Measurements from ENCODE around the gene LILRB2. TPM values are rescaled to one million over a fixed set of nuclear protein-coding genes. Genes with fewer than 3 reads are reported as not detected.
"Not testable (repeated sequence)": the region's sequence is repeated elsewhere in the genome, so short reads cannot be mapped to it uniquely, and the experiment has no call there.

LILRB2 gene
- total RNA-seq, 1 donor from 2014 or later = not detected

GRCh38 chr19:54252845-54253244 is 28.1 kb downstream of the LILRB2 start:
- TF ChIP-seq CTCF (conservative IDR thresholded peaks at IDR 0.05; ENCODE audit: low read depth, low read length) = no peak
- DNase-seq (ENCODE audit: low read depth) = no peak
- no peak overlapping the region for H3K4me3 ChIP-seq (ENCODE audit: low read depth, low read length)

DNA sequence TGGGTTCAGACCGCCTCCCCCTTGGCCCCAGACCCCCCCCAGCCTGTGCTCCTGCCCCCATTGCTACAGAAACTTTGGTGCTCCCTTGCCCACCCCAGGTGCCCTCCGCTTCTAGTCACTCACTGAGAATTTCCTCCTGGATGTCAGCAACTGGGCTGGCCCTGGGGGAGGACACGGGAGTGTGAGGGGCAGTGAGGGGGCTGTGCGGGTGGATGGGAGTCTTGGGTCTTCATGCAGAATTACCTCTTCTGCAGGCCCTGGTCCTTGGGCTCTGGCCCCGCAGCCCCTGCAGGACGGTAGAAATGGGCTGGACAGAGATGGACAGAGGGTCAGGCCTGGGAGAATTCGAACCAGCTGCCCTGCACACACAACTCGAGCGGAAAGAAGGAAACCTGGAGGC is 28.7 kb downstream of the LILRB2 start:
- no peak for DNase-seq (ENCODE audit: low read depth)
- no peak overlapping the region for H3K4me3 ChIP-seq (ENCODE audit: low read depth, low read length)
- TF ChIP-seq CTCF (conservative IDR thresholded peaks at IDR 0.05; ENCODE audit: low read depth, low read length) = no peak

DNA sequence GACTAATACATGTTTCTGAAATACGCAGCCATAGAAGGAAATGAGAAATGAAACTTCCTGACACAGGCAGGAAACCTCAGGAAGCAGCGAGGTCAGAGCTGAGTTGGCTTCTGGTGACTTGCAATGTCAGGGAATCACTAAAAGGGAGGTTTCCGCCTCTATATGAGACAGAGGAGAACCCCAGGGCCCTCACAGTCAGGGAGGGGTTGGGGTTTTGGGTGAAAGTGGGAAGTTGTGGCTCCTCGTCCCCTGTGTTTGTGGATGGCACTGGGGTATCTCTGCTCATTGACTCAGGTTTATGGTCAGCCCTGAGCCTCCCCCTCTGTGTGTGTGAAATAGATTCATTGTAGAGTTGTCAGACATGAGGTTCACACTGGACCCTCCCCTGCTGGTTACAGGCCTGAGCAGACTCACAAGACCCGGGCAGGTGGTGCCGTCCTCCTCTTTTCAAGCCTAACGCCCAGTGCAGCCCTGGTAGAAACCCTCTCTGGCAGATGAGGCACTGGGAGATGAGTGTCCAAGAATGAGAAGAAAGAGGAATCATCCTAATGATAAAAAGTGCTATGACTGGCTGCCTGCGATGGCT is 32.8 kb downstream of the LILRB2 start:
- no peak for DNase-seq (ENCODE audit: low read depth)
- no peak for TF ChIP-seq CTCF (conservative IDR thresholded peaks at IDR 0.05; ENCODE audit: low read depth, low read length)
- H3K4me3 ChIP-seq (ENCODE audit: low read depth, low read length) = no peak overlapping the region

DNA sequence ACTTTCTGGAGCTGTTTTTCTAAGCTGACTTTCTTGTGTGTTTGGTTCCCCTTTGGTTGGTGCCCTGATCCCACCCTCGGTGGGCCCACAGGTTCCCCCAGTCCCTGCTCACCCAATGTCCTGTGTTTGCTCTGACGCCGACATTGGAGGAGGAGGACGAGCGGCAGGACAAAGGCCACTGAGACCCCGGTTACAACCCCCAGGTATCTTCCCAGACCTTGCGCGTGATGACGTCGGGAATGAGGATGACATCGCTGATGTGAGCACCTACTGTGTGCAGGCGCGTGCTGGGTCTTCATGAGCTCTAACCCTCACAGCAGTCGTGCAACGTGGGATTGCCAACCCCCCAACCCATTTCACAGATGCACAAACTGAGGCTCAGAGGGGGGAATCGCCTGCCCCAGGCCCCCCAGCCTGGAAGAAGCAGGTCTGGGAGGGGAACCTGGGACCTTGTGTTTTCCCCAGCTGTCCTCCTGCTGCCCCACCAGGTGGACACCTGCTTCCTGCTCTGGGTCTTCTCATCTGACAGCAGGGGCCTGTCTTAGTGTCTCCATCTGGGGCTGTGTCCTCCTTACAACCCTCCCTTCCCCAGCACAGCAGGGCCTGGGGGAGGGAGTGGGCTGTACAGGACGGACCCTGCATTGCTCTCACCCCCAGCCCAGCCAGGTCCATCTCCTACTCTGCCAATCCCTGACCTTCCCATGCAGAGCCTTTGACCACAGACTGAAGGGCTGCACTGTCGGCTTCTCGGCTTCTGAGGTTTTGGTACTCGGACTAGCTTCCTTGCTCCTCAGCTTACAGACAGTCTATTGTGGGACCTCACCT is 33.6 kb downstream of the LILRB2 start:
- TF ChIP-seq CTCF (conservative IDR thresholded peaks at IDR 0.05; ENCODE audit: low read depth, low read length) = no peak
- DNase-seq (ENCODE audit: low read depth) = no peak
- no peak overlapping the region for H3K4me3 ChIP-seq (ENCODE audit: low read depth, low read length)

DNA sequence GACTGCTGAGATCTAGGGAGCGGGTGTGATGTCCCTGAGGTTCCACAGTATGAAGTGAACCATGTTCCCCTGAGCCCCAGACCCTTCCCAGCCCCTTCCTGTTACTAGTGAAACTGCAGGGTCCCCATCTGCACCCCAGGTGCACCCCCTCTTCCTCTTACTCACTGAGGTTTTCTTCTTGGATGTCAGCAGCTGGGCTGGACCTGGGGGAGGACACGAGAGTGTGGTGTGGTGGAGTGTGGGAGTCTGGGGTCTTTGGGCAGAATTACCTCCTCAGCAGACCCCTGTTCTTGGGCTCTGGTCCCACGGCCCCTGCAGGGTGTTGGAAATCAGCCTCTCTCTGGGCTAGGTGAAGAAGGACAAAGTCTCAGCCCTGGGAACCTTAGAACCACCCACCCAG is 35.0 kb downstream of the LILRB2 start:
- no peak overlapping the region for H3K4me3 ChIP-seq (ENCODE audit: low read depth, low read length)
- no peak for TF ChIP-seq CTCF (conservative IDR thresholded peaks at IDR 0.05; ENCODE audit: low read depth, low read length)
- no peak for DNase-seq (ENCODE audit: low read depth)

GRCh38 chr19:54243809-54244208 is 37.1 kb downstream of the LILRB2 start:
- DNase-seq (ENCODE audit: low read depth); H3K4me3 ChIP-seq (ENCODE audit: low read depth, low read length): not testable (repeated sequence)

DNA sequence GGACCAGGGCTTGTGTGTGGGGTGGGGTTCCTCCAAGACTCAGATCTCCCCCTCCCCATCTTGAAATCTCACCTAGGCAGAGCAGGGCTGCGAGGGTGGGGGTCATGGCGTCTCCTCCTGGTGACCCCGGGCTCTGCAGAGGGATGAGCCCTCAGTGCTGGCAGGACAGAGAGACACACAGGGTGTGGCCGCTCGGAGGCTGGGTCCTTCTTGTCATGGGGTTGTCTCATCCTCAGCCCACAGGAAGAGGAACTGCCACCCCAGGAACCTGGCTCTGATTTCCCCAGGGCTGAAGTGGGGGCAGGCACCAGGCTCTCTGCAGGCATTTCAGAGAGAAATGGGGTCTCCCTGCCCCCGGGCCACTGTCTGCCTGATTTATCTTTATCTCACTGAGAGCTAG is 38.3 kb downstream of the LILRB2 start, which contains the start of gene LILRA6:
LILRA6 (minus strand) TSS at position 145 of the 400 bp plus-strand sequence.
- not testable (repeated sequence) for DNase-seq (ENCODE audit: low read depth); H3K4me3 ChIP-seq (ENCODE audit: low read depth, low read length)

- H3K4me3 ChIP-seq (ENCODE audit: low read depth, low read length); DNase-seq (ENCODE audit: low read depth): not testable (repeated sequence)
Observed at GRCh38 chr19:54242234-54242633, 38.7 kb downstream of the LILRB2 start.

GRCh38 chr19:54240372-54241336 is 40.3 kb downstream of the LILRB2 start:
- not testable (repeated sequence) for DNase-seq (ENCODE audit: low read depth); H3K4me3 ChIP-seq (ENCODE audit: low read depth, low read length)

DNA sequence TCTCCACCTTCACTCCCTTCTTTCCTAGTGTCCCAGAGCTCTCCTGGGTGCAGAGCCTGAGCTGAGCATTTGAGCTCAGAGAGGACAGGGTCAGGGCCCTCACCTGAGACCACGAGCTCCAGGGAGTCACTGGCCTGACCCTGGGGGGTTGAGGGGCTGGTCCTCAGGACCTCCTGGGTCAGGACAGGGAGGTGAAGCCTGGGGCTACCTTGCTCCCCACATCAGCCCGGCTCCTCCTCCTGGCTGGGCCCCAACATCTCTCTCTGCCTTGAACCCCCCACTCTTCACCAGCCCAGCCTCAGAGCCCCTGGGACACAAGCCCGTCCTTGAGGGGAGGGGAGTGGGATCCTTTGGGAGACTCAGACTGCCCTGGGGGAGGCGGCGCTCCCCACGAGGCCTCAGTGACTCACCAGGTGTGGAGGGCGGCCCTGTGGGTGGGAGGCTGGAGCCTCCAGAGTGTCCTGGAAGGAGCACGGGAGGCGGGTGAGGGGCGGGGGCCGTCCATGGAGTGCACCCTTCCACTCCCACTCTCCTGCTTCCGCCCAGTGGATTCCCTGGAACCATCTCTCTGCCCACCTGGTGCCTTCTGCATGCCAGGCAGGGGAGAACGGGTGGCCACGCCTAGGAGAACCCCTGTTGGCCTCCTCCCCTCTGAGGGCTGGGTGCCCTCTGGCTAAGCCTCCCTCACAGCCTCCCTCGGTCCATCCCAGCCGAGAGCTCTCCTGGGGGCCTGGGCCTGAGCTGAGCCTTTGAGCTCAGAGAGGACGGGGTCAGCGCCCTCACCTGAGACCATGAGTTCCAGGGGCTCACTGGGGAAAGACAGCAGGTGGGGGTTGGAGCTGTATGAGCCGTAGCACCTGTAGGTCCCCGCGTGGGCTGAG is 41.2 kb downstream of the LILRB2 start:
- not testable (repeated sequence) for DNase-seq (ENCODE audit: low read depth); H3K4me3 ChIP-seq (ENCODE audit: low read depth, low read length)
